Putamen (tissue), 1 donor: ENCODE data around the gene IGF1R.

Experiments
- DNase-seq: peaks from one replicate; pipeline ENCODE4 v3.0.0-alpha.2; 2016; ENCODE audit warnings: low spot score

IGF1R gene

GRCh38 chr15:98745650-98746374, 97.5 kb downstream of the IGF1R start:
- DNase-seq: no peak

DNA sequence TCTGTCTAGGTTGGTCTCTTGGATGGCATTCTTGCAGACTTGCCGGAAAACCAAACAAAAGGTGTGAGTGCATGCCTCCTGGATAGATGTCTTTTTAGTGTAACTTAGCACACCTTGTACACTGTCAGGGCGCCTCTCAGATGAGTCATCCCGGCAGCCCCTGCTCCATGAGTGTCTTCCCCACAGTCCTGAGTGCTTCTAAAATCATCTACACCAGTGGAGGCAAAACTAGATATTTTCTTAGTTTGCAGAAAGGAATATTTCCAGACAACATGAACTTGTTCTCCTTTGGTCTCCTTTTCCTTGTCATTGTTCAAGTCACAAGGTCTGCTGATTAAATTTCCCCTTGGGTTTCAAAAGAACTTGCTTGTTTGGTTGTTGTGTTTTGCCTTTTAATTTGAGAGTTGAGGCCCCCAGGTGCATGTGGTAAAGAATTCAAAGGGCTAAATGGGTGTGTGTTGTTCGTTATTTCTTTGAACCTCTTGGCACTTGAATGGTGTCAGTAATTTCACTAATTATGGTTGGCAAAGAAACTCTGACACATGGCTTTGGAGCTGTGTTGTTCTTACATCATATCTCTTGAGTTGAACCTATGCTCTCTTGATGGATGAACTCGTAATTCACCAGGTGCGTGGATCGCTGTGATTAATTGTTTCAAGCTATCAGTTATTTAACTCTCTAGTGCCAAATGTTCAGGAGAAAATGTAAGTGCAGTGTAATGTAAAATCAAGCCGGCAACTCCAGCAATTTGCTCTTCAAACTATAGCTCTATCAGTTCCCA, 98.2 kb downstream of the IGF1R start:
- DNase-seq: no peak

- DNase-seq: no peak
These were observed 103.4 kb downstream of the IGF1R start for GRCh38 chr15:98751767-98752166.

DNA sequence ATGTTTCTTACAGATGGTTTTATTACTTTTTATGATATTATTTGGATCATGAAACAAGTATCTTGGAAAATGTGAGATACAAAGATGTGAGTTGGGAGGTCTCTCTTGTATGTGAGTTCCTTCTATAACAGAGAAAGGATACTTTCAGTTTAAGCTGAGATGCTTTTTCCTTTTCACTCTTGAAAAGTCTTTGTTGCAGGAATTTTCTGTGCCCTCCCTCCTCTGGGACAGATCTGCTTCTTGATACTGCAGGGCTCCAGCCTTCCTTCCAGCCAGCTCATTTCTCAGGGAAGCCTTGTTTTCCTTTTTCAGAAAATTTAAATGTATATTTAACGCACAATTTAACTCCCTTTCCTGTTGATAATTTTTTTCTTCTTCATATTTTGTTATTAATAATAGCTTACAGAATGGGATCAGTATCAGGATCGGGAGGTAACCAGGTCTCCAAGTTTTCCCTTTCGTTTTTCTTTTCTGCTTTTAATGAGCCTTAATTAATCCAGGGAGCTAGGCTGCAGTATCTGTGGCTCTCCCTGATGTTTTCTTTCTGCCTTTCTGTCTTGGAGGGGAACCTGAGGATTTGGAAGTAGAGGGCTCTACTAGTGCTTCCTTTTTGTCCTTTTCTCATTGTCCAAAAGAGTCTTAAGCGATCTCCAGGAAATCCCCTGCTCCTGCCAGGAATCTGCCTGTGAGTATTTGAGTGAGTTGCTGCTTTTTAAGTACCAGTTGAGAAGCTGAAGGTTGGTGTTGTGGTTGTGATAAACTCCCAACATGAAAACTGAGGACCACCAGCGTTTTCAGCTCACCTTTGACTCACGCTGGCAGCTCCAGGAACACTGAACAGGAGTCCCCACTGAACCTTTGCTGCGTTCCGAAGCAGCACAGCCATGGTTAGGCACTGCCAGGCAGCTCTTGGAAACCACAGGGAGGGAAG, 105.7 kb downstream of the IGF1R start:
- no peak for DNase-seq

- no peak for DNase-seq
These were observed 106.3 kb downstream of the IGF1R start for GRCh38 chr15:98754657-98755022.

- DNase-seq: no peak
These were observed 106.8 kb downstream of the IGF1R start for GRCh38 chr15:98755138-98755537.

GRCh38 chr15:98755781-98756180, 107.4 kb downstream of the IGF1R start:
- DNase-seq: no peak

DNA sequence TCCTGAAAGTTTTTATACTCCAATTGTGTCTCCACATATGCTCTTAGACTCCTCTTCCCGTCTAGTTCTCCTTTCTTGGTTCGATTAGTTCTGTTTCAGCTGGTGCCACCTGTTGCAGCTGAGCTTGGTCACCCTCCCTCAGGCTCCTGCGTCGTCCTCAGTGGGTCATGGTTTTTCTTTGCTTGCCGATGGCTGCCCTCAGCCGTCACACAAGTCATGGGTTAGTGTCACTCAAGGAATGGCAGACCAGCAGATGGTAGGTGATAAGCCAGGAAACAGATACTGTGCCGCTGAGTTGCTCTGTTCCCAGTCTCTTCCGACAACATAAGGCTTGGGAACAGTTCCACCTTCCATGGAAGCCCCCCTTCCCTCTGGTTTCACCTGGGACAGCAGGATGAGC, 109.9 kb downstream of the IGF1R start:
- DNase-seq: no peak

- DNase-seq: no peak
These were observed 110.9 kb downstream of the IGF1R start for GRCh38 chr15:98759277-98759676.

DNA sequence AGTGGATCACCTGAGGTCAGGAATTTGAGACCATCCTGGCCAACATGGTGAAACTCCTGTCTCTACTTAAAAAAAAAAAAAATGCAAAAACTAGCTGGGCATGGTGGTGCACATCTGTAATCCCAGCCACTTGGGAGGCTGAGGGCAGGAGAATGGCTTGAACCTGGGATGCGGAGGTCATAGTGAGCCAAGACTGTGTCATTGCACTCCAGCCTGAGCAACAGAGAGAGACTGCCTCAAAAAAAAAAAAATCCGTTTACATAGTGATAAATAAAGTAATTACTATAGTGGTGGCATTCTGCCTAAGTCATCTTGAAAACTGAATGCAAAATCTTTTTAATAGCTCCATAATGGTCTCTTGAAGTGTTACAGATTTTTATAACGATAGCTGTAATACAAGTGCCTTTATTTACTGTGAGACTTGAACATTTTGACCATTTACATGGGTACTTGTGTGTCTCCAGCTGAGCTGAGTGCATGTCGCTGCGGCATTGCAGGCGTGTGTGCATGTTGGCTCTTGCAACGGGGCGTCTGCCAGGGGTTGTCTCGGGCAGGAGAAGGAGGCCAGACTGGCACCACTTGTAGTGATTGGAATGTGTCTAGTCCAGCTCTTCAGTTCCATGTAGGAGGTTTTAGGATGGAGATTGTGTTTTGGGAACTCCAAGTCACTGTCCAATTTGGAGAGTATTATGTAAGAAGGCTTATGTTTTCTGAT, 111.9 kb downstream of the IGF1R start:
- DNase-seq: no peak

GRCh38 chr15:98760975-98761374, 112.6 kb downstream of the IGF1R start:
- no peak for DNase-seq

DNA sequence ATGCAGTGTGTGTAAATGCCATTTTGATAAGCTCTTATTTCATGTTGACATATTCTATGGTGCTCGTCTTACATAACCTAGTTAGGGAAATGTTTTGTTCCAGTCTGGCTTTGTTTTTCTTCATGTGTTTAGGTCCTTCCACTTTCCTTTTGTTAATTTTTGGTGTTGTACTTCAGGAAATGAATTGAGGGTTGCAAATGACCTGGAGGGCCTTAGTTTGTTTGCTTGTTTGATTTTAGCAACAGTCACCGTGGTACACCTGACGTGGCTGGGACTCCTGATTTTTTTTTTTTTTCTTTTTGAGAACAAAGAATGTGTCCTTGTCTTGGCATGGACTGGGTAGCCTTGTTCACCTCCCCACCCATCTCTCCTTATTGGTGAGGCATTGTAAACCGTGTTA, 114.8 kb downstream of the IGF1R start:
- DNase-seq: no peak

- no peak for DNase-seq
These were observed 116.0 kb downstream of the IGF1R start for GRCh38 chr15:98764291-98764690.

- DNase-seq: no peak
These were observed 117.3 kb downstream of the IGF1R start for GRCh38 chr15:98765610-98766009.

- DNase-seq: no peak
These were observed 119.4 kb downstream of the IGF1R start for GRCh38 chr15:98767692-98768091.

GRCh38 chr15:98769867-98770266, 121.5 kb downstream of the IGF1R start:
- no peak for DNase-seq

DNA sequence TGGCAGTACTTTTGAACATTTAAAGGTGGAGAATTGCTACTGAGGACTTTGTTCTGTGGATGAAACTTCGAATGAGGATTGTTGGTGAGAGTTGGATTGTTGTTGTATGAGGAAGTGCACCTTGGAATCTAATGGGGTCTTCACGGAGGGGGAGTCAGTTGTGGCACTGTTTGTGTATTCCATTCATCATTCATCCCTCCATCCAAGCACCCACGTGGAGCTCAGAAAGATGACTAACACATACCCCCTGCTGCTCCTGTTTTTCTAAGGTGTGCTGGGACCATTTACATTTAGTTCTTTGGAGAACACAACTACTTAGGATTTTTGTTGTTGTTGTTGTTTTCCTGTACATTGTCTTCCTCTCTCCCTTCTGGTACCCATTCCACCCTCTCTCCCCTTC, 122.6 kb downstream of the IGF1R start:
- no peak for DNase-seq

DNA sequence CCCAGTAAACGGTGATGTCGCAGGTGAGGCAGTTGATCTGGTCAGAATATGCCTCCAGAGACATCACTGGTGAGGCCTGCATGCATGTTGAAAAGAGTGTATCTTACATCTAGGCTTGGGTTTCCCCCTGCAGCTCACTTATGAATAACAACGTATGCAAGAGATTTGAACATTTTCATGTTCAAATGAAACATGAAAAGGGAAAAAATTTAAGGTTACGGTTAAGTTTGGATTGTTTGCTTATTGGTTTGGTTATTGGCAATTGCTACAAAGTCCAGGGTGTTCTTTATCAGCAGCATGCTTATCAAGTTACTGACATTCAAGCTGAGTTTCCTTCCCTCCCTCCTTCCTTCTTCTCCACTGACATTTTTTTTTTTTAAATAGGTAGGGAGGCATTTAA, 123.2 kb downstream of the IGF1R start:
- no peak for DNase-seq

- no peak for DNase-seq
These were observed 124.6 kb downstream of the IGF1R start for GRCh38 chr15:98772895-98773294.

DNA sequence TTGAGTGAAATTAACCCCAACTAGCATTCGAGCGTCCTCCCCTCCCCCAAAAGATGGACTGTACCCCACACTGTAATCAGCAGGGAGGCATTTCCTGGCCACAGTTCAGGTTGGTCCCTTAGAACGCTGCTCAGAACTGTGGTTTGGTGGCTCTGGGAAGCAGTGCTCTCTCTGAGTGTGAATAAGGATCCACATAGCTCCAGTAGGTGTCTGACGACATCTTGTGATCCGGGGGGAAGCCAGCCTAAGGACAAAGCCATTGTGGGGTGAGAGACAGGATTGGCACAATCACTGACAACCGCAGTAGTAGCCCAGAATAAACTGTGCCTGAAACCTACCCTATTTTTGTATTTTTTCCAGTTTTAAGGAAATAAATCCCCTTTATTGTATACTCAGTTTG, 125.3 kb downstream of the IGF1R start:
- no peak for DNase-seq

DNA sequence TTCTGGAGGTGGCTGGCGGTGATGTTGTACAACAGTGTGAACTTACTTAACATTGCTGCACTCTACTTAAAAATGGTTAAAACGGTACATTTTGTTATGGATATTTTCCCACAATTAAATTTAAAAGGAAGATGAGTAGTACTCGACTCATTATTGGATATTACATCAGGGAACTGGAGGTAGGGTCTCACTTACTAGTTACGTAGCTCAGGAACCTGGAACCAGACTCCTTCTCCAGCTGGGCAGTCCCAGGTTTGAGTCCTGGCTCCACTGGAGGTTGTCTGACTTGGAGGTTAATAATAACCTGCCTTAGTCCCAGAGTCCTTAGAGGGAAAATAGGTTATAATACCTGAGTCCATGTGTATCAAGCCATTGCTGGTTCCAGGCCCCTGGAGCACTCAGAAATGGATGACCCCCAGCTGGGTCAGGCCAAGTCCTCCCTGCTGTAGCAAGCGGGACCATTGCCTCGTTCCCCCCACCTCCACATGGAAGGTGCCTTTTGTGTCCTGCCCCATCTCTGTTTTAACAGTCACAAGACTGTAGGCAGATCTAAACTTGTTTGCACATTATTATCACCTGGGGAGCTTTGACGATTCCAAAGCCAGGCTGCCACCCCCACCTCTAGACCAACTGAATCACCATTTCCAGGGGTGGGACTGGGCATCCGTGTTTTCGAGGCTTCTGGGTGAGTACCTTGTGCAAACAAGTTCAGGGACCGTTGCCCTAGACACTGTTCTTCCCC, 126.6 kb downstream of the IGF1R start:
- no peak for DNase-seq
